Fibroblast of lung (primary cell): ENCODE results near the gene C16orf74.

Experiments
- CTCF ChIP-seq, 2 donors: IDR thresholded peaks in 1 of 2; conservative IDR thresholded peaks in 1 of 2; 1 replicate in 1 of 2; 2 replicates in 1 of 2; pipeline ENCODE4 v1.5.1; 2011 to 2012; ENCODE audit warnings: low read length in 2 of 2, control low read depth in 1 of 2, inconsistent platforms in 1 of 2, low read depth in 1 of 2, mild to moderate bottlenecking in 1 of 2
- EZH2 ChIP-seq: IDR thresholded peaks from 2 replicates; pipeline ENCODE4 v1.5.1; 2012; ENCODE audit warnings: low read length, control low read depth, mild to moderate bottlenecking; ENCODE audit errors: missing control alignments

GRCh38 chr16:85676466-85676865, 74.4 kb downstream of the C16orf74 start:
- no peak for TF ChIP-seq EZH2
- no peak for TF ChIP-seq CTCF (conservative IDR thresholded peaks at IDR 0.05 in 1 of 2, IDR thresholded peaks at IDR 0.05 in 1 of 2; ENCODE audit: low read depth in 1 of 2, low read length in 2 of 2)
